ENCODE measurements around the gene VIPR1. TPM values are rescaled to one million over a fixed set of nuclear protein-coding genes. Genes with fewer than 3 reads are reported as not detected.
"Not testable (repeated sequence)": the region's sequence is repeated elsewhere in the genome, so short reads cannot be mapped to it uniquely, and the experiment has no call there.

The VIPR1 gene
- total and polyA plus RNA-seq, 2 donors from 2014 or later: 4.9 to 5.3 TPM

GRCh38 chr3:42552830-42553229 lies 50.4 kb downstream of the VIPR1 start:
- H3K27me3 ChIP-seq (ENCODE audit: control insufficient read depth, insufficient read depth, low read length): no peaks in the 10 kb centered on the region
- no peaks in the 10 kb centered on the region for H3K9me3 ChIP-seq (ENCODE audit: control insufficient read depth in 2 of 3, insufficient read depth in 1 of 3, low read length in 3 of 3)
- H3K4me3 ChIP-seq (ENCODE audit: low read length in 3 of 3): no peak overlapping the region
- peaks cover 7 to 40% (median 25%) of the 10 kb centered on the region in 3 donors for H3K36me3 ChIP-seq (ENCODE audit: control insufficient read depth in 2 of 3, insufficient read depth in 3 of 3, low read length in 3 of 3)
- H3K27ac ChIP-seq (ENCODE audit: low read depth in 2 of 2, low read length in 2 of 2): no peak overlapping the region
- intact Hi-C loops (cut with DNase I): no loop called here
- H3K4me1 ChIP-seq (ENCODE audit: control insufficient read depth in 2 of 3, insufficient read depth in 2 of 3, low read depth in 1 of 3, low read length in 3 of 3): no peaks in the 10 kb centered on the region
- no peak for FAIRE-seq
- H3K9ac ChIP-seq (ENCODE audit: low read length in 3 of 3): no peak overlapping the region
- DNase-seq: no peak
- TF ChIP-seq CTCF (IDR thresholded peaks at IDR 0.05; ENCODE audit: borderline replicate concordance, extremely low read depth, insufficient read depth): no peak

GRCh38 chr3:42556089-42556632 lies 53.7 kb downstream of the VIPR1 start:
- H3K9ac ChIP-seq (ENCODE audit: low read length in 3 of 3): no peak overlapping the region
- no peak for FAIRE-seq
- no peak overlapping the region for H3K27ac ChIP-seq (ENCODE audit: low read depth in 2 of 2, low read length in 2 of 2)
- H3K9me3 ChIP-seq (ENCODE audit: control insufficient read depth in 2 of 3, insufficient read depth in 1 of 3, low read length in 3 of 3): no peaks in the 10 kb centered on the region
- peaks cover 7 to 62% (median 33%) of the 10 kb centered on the region in 3 donors for H3K36me3 ChIP-seq (ENCODE audit: control insufficient read depth in 2 of 3, insufficient read depth in 3 of 3, low read length in 3 of 3)
- no peak for TF ChIP-seq CTCF (IDR thresholded peaks at IDR 0.05; ENCODE audit: borderline replicate concordance, extremely low read depth, insufficient read depth)
- H3K4me3 ChIP-seq (ENCODE audit: low read length in 3 of 3): no peak overlapping the region
- no peaks in the 10 kb centered on the region for H3K4me1 ChIP-seq (ENCODE audit: control insufficient read depth in 2 of 3, insufficient read depth in 2 of 3, low read depth in 1 of 3, low read length in 3 of 3)
- intact Hi-C loops (cut with DNase I): no loop called here
- DNase-seq: no peak
- no peaks in the 10 kb centered on the region for H3K27me3 ChIP-seq (ENCODE audit: control insufficient read depth, insufficient read depth, low read length)

- H3K27me3 ChIP-seq (ENCODE audit: control insufficient read depth, insufficient read depth, low read length); FAIRE-seq; H3K27ac ChIP-seq (ENCODE audit: low read depth in 2 of 2, low read length in 2 of 2); intact Hi-C loops (cut with DNase I); H3K4me3 ChIP-seq (ENCODE audit: low read length in 3 of 3); DNase-seq; H3K9ac ChIP-seq (ENCODE audit: low read length in 3 of 3); H3K4me1 ChIP-seq (ENCODE audit: control insufficient read depth in 2 of 3, insufficient read depth in 2 of 3, low read depth in 1 of 3, low read length in 3 of 3); H3K9me3 ChIP-seq (ENCODE audit: control insufficient read depth in 2 of 3, insufficient read depth in 1 of 3, low read length in 3 of 3): not testable (repeated sequence)
- H3K36me3 ChIP-seq (ENCODE audit: control insufficient read depth in 2 of 3, insufficient read depth in 3 of 3, low read length in 3 of 3): peaks cover 7 to 68% (median 33%) of the 10 kb centered on the region in 3 donors
Measured at GRCh38 chr3:42556817-42557216, 54.4 kb downstream of the VIPR1 start.

GRCh38 chr3:42557854-42558253 lies 55.4 kb downstream of the VIPR1 start:
- peaks cover 7 to 72% (median 34%) of the 10 kb centered on the region in 3 donors for H3K36me3 ChIP-seq (ENCODE audit: control insufficient read depth in 2 of 3, insufficient read depth in 3 of 3, low read length in 3 of 3)
- FAIRE-seq (no peak), DNase-seq (no peak)
- no peak overlapping the region for H3K27ac ChIP-seq (ENCODE audit: low read depth in 2 of 2, low read length in 2 of 2)
- H3K9me3 ChIP-seq (ENCODE audit: control insufficient read depth in 2 of 3, insufficient read depth in 1 of 3, low read length in 3 of 3): no peaks in the 10 kb centered on the region
- no peak overlapping the region for H3K4me3 ChIP-seq (ENCODE audit: low read length in 3 of 3)
- no peaks in the 10 kb centered on the region for H3K4me1 ChIP-seq (ENCODE audit: control insufficient read depth in 2 of 3, insufficient read depth in 2 of 3, low read depth in 1 of 3, low read length in 3 of 3)
- no peak overlapping the region for H3K9ac ChIP-seq (ENCODE audit: low read length in 3 of 3)
- no peak for TF ChIP-seq CTCF (IDR thresholded peaks at IDR 0.05; ENCODE audit: borderline replicate concordance, extremely low read depth, insufficient read depth)
- intact Hi-C loops (cut with DNase I): no loop called here
- no peaks in the 10 kb centered on the region for H3K27me3 ChIP-seq (ENCODE audit: control insufficient read depth, insufficient read depth, low read length)

Data from kidney (tissue), 14 donors.